ENCODE data around the gene NAV3.

The NAV3 gene

DNA sequence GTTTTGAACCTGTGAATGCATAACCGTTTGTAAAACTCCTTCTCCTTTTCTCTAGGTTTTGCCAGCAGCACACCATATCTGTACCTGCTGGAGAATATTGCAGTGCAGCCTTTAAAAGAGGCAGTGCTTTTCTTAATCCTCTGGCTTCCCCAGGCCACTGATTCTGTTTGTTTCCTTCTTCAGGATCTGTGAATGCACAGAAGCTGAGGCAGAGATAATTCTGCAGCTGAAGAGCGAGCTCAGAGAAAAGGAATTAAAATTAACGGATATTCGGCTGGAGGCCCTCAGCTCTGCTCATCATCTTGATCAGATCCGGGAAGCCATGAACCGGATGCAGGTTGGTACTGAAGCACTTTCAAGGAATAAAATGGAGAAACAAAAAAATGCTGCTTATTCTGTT lies 348.7 kb downstream of the NAV3 start:
- no peaks in the 10 kb centered on the region for H3K79me2 ChIP-seq (ENCODE audit: low read length)
- H3K27me3 ChIP-seq (ENCODE audit: low read depth, low read length) = no peaks in the 10 kb centered on the region
- no peaks in the 10 kb centered on the region for H3K36me3 ChIP-seq (replicated peaks; ENCODE audit: low read depth, low read length)
- TF ChIP-seq, protein P1, sequence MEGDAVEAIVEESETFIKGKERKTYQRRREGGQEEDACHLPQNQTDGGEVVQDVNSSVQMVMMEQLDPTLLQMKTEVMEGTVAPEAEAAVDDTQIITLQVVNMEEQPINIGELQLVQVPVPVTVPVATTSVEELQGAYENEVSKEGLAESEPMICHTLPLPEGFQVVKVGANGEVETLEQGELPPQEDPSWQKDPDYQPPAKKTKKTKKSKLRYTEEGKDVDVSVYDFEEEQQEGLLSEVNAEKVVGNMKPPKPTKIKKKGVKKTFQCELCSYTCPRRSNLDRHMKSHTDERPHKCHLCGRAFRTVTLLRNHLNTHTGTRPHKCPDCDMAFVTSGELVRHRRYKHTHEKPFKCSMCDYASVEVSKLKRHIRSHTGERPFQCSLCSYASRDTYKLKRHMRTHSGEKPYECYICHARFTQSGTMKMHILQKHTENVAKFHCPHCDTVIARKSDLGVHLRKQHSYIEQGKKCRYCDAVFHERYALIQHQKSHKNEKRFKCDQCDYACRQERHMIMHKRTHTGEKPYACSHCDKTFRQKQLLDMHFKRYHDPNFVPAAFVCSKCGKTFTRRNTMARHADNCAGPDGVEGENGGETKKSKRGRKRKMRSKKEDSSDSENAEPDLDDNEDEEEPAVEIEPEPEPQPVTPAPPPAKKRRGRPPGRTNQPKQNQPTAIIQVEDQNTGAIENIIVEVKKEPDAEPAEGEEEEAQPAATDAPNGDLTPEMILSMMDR (IDR thresholded peaks at IDR 0.05; ENCODE audit: low read depth, low read length) = no peak
- H2AFZ ChIP-seq (ENCODE audit: low read depth, low read length) = no peak overlapping the region
- H3K27ac ChIP-seq (ENCODE audit: low read length) = no peak overlapping the region
- no peak overlapping the region for H3K4me3 ChIP-seq (ENCODE audit: low read length)
- no peak overlapping the region for H3K9ac ChIP-seq (ENCODE audit: low read length)
- peaks cover 6% of the 10 kb centered on the region; the same call in 1 of the 2 replicates for H3K4me1 ChIP-seq (ENCODE audit: low read length)
- H3K9me3 ChIP-seq (ENCODE audit: insufficient read depth, low read length) = no peaks in the 10 kb centered on the region
- H3K4me2 ChIP-seq (ENCODE audit: low read length) = no peak overlapping the region
- H4K20me1 ChIP-seq (ENCODE audit: insufficient read depth, low read length) = no peaks in the 10 kb centered on the region

DNA sequence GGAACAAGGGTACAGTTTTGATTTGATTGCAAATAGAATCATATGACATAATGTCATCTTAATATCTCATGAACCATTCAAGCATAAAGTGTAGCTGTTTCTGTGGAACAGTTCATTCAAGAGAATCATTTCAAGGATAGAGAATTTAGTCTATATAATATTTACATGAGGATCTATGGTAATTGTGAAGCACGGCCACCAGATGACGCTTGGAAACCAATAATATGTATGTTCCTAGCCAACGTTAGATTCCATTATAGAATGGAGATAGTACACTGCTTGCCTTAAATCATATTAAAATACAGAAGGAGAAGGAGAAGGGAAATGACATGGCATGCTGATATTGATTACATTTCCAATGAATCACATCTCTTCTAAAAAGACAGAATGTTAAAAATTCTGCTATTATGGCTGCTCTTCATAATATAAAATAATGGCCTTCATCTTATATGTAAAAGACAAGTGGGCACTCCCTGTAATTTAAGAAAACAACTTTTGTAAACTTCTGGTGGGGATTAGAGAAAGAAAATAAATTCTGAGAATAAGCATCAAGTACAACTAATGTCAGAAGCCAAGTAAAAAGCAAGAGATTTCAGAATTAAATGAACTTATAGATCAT lies 351.0 kb downstream of the NAV3 start:
- H3K36me3 ChIP-seq (replicated peaks; ENCODE audit: low read depth, low read length) = no peaks in the 10 kb centered on the region
- H4K20me1 ChIP-seq (ENCODE audit: insufficient read depth, low read length) = no peaks in the 10 kb centered on the region
- H3K27me3 ChIP-seq (ENCODE audit: low read depth, low read length) = no peaks in the 10 kb centered on the region
- no peak overlapping the region for H3K9ac ChIP-seq (ENCODE audit: low read length)
- no peak for TF ChIP-seq EZH2phosphoT487 (IDR thresholded peaks at IDR 0.05; ENCODE audit: low read depth)
- TF ChIP-seq, protein P1 (IDR thresholded peaks at IDR 0.05; ENCODE audit: low read depth, low read length) = peak; percentile 77
- H2AFZ ChIP-seq (ENCODE audit: low read depth, low read length) = no peak overlapping the region
- H3K4me2 ChIP-seq (ENCODE audit: low read length) = no peak overlapping the region
- no peak overlapping the region for H3K27ac ChIP-seq (ENCODE audit: low read length)
- peaks cover 6% of the 10 kb centered on the region; the same call in 1 of the 2 replicates for H3K4me1 ChIP-seq (ENCODE audit: low read length)
- H3K9me3 ChIP-seq (ENCODE audit: insufficient read depth, low read length) = no peaks in the 10 kb centered on the region
- H3K4me3 ChIP-seq (ENCODE audit: low read length) = no peak overlapping the region
- H3K79me2 ChIP-seq (ENCODE audit: low read length) = no peaks in the 10 kb centered on the region

DNA sequence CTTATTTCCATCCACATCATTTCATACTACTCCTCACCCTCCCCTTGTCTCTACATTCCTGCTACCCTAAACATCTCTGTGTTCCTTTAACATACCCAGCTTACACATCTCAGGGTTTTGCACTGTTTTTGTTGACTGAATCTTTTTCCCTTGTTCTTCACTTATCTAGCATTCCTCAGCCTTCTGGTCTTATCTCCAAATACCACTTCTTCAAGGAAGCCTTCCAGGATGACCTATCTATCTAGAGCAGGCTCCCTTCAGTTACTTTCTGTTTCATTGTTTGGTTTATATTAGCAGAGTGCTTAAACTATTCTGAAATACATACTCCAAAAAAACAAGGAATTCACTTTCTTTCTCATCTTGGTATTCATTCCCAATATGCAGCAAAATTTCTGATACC lies 353.1 kb downstream of the NAV3 start:
- Histone ChIP-seq H3K9me3 (ENCODE audit: insufficient read depth, low read length) (no peaks in the 10 kb centered on the region), H3K4me3 (ENCODE audit: low read length) (no peak overlapping the region), H3K27me3 (ENCODE audit: low read depth, low read length) (no peaks in the 10 kb centered on the region), H3K9ac (ENCODE audit: low read length) (no peak overlapping the region), H3K79me2 (ENCODE audit: low read length) (no peaks in the 10 kb centered on the region), H4K20me1 (ENCODE audit: insufficient read depth, low read length) (no peaks in the 10 kb centered on the region), H3K27ac (ENCODE audit: low read length) (no peak overlapping the region), H3K4me2 (ENCODE audit: low read length) (peak overlapping the region; percentile 29), H3K36me3 (replicated peaks; ENCODE audit: low read depth, low read length) (no peaks in the 10 kb centered on the region), H3K4me1 (ENCODE audit: low read length) (no peaks in the 10 kb centered on the region), H2AFZ (ENCODE audit: low read depth, low read length) (no peak overlapping the region)
- TF ChIP-seq, protein P1 (IDR thresholded peaks at IDR 0.05; ENCODE audit: low read depth, low read length) = no peak
- TF ChIP-seq EZH2phosphoT487 (IDR thresholded peaks at IDR 0.05; ENCODE audit: low read depth) = no peak

DNA sequence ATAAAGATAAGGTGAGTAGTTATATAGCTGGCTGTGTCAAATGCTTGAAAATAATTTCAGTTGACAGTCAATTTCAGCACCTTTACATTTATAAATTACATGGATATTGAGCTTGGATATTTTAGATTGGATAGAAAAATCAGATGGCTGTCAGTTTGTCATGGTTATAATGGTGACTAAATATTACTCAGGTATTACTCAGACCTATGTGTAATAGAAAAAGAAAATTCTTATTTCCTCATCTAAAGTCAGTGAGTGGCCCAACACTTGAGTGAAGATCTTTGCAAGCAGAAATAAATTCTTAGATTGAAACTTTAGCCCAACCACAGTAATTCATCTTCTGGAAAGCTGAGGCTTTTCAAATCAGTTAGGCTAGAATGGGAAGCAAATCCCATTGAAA lies 354.4 kb downstream of the NAV3 start:
- TF ChIP-seq, protein P1 (IDR thresholded peaks at IDR 0.05; ENCODE audit: low read depth, low read length) = no peak
- TF ChIP-seq EZH2phosphoT487 (IDR thresholded peaks at IDR 0.05; ENCODE audit: low read depth) = no peak
- H3K27ac ChIP-seq (ENCODE audit: low read length) = no peak overlapping the region
- H3K79me2 ChIP-seq (ENCODE audit: low read length) = no peaks in the 10 kb centered on the region
- H2AFZ ChIP-seq (ENCODE audit: low read depth, low read length) = no peak overlapping the region
- no peak overlapping the region for H3K9ac ChIP-seq (ENCODE audit: low read length)
- H3K36me3 ChIP-seq (replicated peaks; ENCODE audit: low read depth, low read length) = no peaks in the 10 kb centered on the region
- H4K20me1 ChIP-seq (ENCODE audit: insufficient read depth, low read length) = no peaks in the 10 kb centered on the region
- no peak overlapping the region for H3K4me3 ChIP-seq (ENCODE audit: low read length)
- H3K4me1 ChIP-seq (ENCODE audit: low read length) = no peaks in the 10 kb centered on the region
- no peak overlapping the region for H3K4me2 ChIP-seq (ENCODE audit: low read length)
- H3K27me3 ChIP-seq (ENCODE audit: low read depth, low read length) = no peaks in the 10 kb centered on the region
- H3K9me3 ChIP-seq (ENCODE audit: insufficient read depth, low read length) = no peaks in the 10 kb centered on the region

Data from OCI-LY3 (cell line).